ENCODE data around the gene FAM222B.

FAM222B gene

GRCh38 chr17:28882154-28882895, 39.7 kb upstream of the FAM222B start:
- H3K36me3 ChIP-seq (ENCODE audit: control insufficient read depth, low read length) = peaks cover 13% of the 10 kb centered on the region; the same call in 1 of the 2 replicates

GRCh38 chr17:28881533-28882056, 39.0 kb upstream of the FAM222B start:
- H3K4me2 ChIP-seq (ENCODE audit: low read length) = no peak overlapping the region
- no peaks in the 10 kb centered on the region for H3K27me3 ChIP-seq (ENCODE audit: control insufficient read depth, low read length)
- H3K9me2 ChIP-seq (replicated peaks; ENCODE audit: control insufficient read depth, low read length) = no peaks in the 10 kb centered on the region
- no peak overlapping the region for H3K4me3 ChIP-seq (ENCODE audit: low read length)
- H3K4me1 ChIP-seq (ENCODE audit: control insufficient read depth, low read length) = peaks cover 5% of the 10 kb centered on the region; the same call in 1 of the 2 replicates
- H4K20me1 ChIP-seq (ENCODE audit: control insufficient read depth, insufficient read depth, low read depth, low read length) = no peaks in the 10 kb centered on the region
- H3K9me3 ChIP-seq (ENCODE audit: control insufficient read depth, insufficient read depth, low read length) = no peaks in the 10 kb centered on the region
- H3K36me3 ChIP-seq (ENCODE audit: control insufficient read depth, low read length) = peaks cover 13% of the 10 kb centered on the region; the same call in 1 of the 2 replicates
- no peaks in the 10 kb centered on the region for H3F3A ChIP-seq (ENCODE audit: control insufficient read depth, insufficient read depth)
- H3K79me2 ChIP-seq (ENCODE audit: control insufficient read depth, low read length) = no peaks in the 10 kb centered on the region
- H3K27ac ChIP-seq (ENCODE audit: low read depth, low read length) = no peak overlapping the region
- TF ChIP-seq CTCF (IDR thresholded peaks at IDR 0.05; ENCODE audit: low read depth, low read length, poor library complexity, severe bottlenecking) (no peak), EZH2phosphoT487 (IDR thresholded peaks at IDR 0.05; ENCODE audit: borderline replicate concordance, low read length) (no peak)

More at GRCh38 chr17:28882154-28882895, 39.7 kb upstream of the FAM222B start:
- no peak for TF ChIP-seq CTCF (IDR thresholded peaks at IDR 0.05; ENCODE audit: low read depth, low read length, poor library complexity, severe bottlenecking)
- no peaks in the 10 kb centered on the region for H3F3A ChIP-seq (ENCODE audit: control insufficient read depth, insufficient read depth)
- H3K4me2 ChIP-seq (ENCODE audit: low read length) = no peak overlapping the region
- no peaks in the 10 kb centered on the region for H3K9me3 ChIP-seq (ENCODE audit: control insufficient read depth, insufficient read depth, low read length)
- H4K20me1 ChIP-seq (ENCODE audit: control insufficient read depth, insufficient read depth, low read depth, low read length) = no peaks in the 10 kb centered on the region
- H3K9me2 ChIP-seq (replicated peaks; ENCODE audit: control insufficient read depth, low read length) = no peaks in the 10 kb centered on the region
- peaks cover 5% of the 10 kb centered on the region; the same call in 1 of the 2 replicates for H3K4me1 ChIP-seq (ENCODE audit: control insufficient read depth, low read length)
- H3K79me2 ChIP-seq (ENCODE audit: control insufficient read depth, low read length) = no peaks in the 10 kb centered on the region
- no peak overlapping the region for H3K4me3 ChIP-seq (ENCODE audit: low read length)
- no peaks in the 10 kb centered on the region for H3K27me3 ChIP-seq (ENCODE audit: control insufficient read depth, low read length)
- H3K27ac ChIP-seq (ENCODE audit: low read depth, low read length) = no peak overlapping the region

GRCh38 chr17:28880572-28880945, 38.0 kb upstream of the FAM222B start:
- Histone ChIP-seq H3K4me1 (ENCODE audit: control insufficient read depth, low read length) (no peaks in the 10 kb centered on the region), H3K27ac (ENCODE audit: low read depth, low read length) (no peak overlapping the region), H4K20me1 (ENCODE audit: control insufficient read depth, insufficient read depth, low read depth, low read length) (no peaks in the 10 kb centered on the region), H3K27me3 (ENCODE audit: control insufficient read depth, low read length) (no peaks in the 10 kb centered on the region), H3K4me2 (ENCODE audit: low read length) (no peak overlapping the region), H3K36me3 (ENCODE audit: control insufficient read depth, low read length) (peaks cover 13% of the 10 kb centered on the region; the same call in 1 of the 2 replicates), H3K79me2 (ENCODE audit: control insufficient read depth, low read length) (no peaks in the 10 kb centered on the region), H3K4me3 (ENCODE audit: low read length) (no peak overlapping the region), H3K9me2 (replicated peaks; ENCODE audit: control insufficient read depth, low read length) (no peaks in the 10 kb centered on the region), H3F3A (ENCODE audit: control insufficient read depth, insufficient read depth) (no peaks in the 10 kb centered on the region), H3K9me3 (ENCODE audit: control insufficient read depth, insufficient read depth, low read length) (no peaks in the 10 kb centered on the region)
- TF ChIP-seq CTCF (IDR thresholded peaks at IDR 0.05; ENCODE audit: low read depth, low read length, poor library complexity, severe bottlenecking) (no peak), EZH2phosphoT487 (IDR thresholded peaks at IDR 0.05; ENCODE audit: borderline replicate concordance, low read length) (no peak)

All from DOHH2 (cell line).